Natural killer cell treated with Interleukin-12 subunit alpha and Interleukin-12 subunit beta and Interleukin-15 and Interleukin-18, amount 100 ng/mL, for 72 hours (primary cell): ENCODE data around the gene SPATA20. TPM values are rescaled to one million over a fixed set of nuclear protein-coding genes. Genes with fewer than 3 reads are reported as not detected.
A peak's percentile ranks its signal among the peaks of the same experiment; 100 is the strongest.

ENCODE experiments used
- ATAC-seq, 2 donors: fragments of 150-1000 bp; cut with Tn5 transposase in 1 of 2; sonication (Bioruptor Pico), chemical (Tn5 transposase) in 1 of 2; 2 replicates each; pipeline ENCODE4 v1.10.0; 2021
- DNase-seq: peaks from one replicate; pipeline ENCODE4 v3.0.0; 2022; ENCODE audit warnings: low spot score
- H3K27ac Mint-ChIP-seq, 2 donors: 1 replicate in 1 of 2; 2 replicates in 1 of 2; pipeline ENCODE4 v1.8.0; 2022; ENCODE audit warnings: mixed read lengths in 2 of 2, mild to moderate bottlenecking in 1 of 2, moderate library complexity in 1 of 2
- H3K27me3 Mint-ChIP-seq, 2 donors: 1 replicate in 1 of 2; 2 replicates in 1 of 2; pipeline ENCODE4 v1.8.0; 2022; ENCODE audit warnings: mixed read lengths in 2 of 2
- H3K36me3 Mint-ChIP-seq: one replicate; pipeline ENCODE4 v1.8.0; 2022; ENCODE audit warnings: mixed read lengths
- H3K4me1 Mint-ChIP-seq, 2 donors: 1 replicate in 1 of 2; 2 replicates in 1 of 2; pipeline ENCODE4 v1.8.0; 2022; ENCODE audit warnings: low read depth in 2 of 2, mixed read lengths in 2 of 2, mild to moderate bottlenecking in 1 of 2
- H3K4me3 Mint-ChIP-seq: one replicate; pipeline ENCODE4 v1.8.0; 2022; ENCODE audit warnings: mixed read lengths
- H3K9me3 Mint-ChIP-seq: 2 replicates; pipeline ENCODE4 v1.8.0; 2022; ENCODE audit warnings: mixed read lengths
- total RNA-seq, 2 donors: library from RNA; stranded (reverse); gene quantifications; one replicate each; pipeline ENCODE4 v1.2.3, GENCODE V29; 2022

The SPATA20 gene
- total RNA-seq, 2 donors from 2014 or later = 15.3 to 25.6 TPM

GRCh38 chr17:50588391-50589049, 41.5 kb downstream of the SPATA20 start:
- Mint-ChIP-seq H3K4me3 (no peak overlapping the region), H3K4me1 (no peaks in the 10 kb centered on the region), H3K27ac (no peak overlapping the region), H3K36me3 (no peaks in the 10 kb centered on the region), H3K27me3 (peaks cover 8 to 9% of the 10 kb centered on the region in 2 donors), H3K9me3 (no peaks in the 10 kb centered on the region)
- DNase-seq (no peak), ATAC-seq (no peak)

DNA sequence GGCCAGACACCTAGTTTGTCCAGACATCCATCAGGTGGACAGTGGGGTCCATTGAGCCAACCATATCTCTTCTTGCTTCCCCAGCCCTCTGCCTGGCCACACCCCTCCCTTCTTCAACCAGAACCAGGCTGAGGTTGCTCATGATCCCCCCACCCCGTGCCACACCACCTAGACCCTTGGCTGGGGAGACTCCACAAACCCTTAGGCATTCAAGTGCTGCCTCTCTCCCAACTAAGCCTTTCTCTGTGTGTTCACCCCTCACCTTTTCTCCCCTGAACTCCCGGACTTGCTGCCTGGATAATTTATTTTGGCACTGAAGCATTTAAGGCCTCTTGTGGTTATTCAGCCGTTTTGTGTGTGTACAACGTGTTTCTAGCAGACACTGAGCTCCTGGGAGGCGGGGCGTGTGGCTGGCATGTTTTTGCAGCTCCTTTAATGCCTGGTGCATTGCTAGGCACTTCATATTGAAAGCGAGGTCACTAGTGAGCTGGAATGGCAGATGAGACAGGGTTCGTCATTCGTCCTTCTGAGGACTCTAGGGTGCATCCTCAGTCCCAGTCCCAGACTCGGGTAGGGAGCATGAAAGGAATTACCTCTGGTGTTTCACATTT, 42.2 kb downstream of the SPATA20 start:
- Mint-ChIP-seq H3K27me3 (peaks cover 1 to 2% of the 10 kb centered on the region in 2 donors), H3K4me3 (no peak overlapping the region), H3K4me1 (no peaks in the 10 kb centered on the region), H3K9me3 (no peaks in the 10 kb centered on the region), H3K27ac (no peak overlapping the region), H3K36me3 (no peaks in the 10 kb centered on the region)
- no peak for DNase-seq
- no peak for ATAC-seq

- Mint-ChIP-seq H3K4me1 (no peaks in the 10 kb centered on the region), H3K27ac (no peak overlapping the region), H3K4me3 (no peak overlapping the region), H3K27me3 (no peaks in the 10 kb centered on the region), H3K9me3 (no peaks in the 10 kb centered on the region), H3K36me3 (no peaks in the 10 kb centered on the region)
- ATAC-seq = no peak
- no peak for DNase-seq
These were observed 44.2 kb downstream of the SPATA20 start for GRCh38 chr17:50590946-50591737.

DNA sequence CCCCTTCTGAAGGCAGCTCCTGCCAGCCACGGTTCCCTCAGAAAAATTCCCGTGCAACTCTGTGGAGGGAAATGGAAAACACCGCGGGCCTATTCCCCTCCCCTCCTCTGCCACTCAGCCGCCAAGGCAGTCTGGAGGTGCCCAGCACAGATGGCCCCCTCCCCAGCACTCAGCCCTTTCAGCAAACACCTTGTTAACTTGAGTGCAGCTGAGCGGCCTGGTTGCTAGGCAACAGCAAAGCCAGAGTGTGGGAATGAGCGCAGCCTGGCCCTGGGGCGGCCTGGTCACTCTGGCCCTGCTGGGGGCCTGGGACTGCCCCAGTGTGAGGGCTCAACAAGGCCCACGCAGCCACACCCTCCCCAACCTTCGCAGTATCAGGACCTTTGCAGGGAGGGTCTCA, 46.3 kb downstream of the SPATA20 start:
- no peaks in the 10 kb centered on the region for H3K9me3 Mint-ChIP-seq
- H3K4me3 Mint-ChIP-seq = no peak overlapping the region
- ATAC-seq (no peak), DNase-seq (no peak)
- no peaks in the 10 kb centered on the region for H3K36me3 Mint-ChIP-seq
- H3K27me3 Mint-ChIP-seq = no peaks in the 10 kb centered on the region
- H3K4me1 Mint-ChIP-seq = no peaks in the 10 kb centered on the region
- H3K27ac Mint-ChIP-seq = no peak overlapping the region

DNA sequence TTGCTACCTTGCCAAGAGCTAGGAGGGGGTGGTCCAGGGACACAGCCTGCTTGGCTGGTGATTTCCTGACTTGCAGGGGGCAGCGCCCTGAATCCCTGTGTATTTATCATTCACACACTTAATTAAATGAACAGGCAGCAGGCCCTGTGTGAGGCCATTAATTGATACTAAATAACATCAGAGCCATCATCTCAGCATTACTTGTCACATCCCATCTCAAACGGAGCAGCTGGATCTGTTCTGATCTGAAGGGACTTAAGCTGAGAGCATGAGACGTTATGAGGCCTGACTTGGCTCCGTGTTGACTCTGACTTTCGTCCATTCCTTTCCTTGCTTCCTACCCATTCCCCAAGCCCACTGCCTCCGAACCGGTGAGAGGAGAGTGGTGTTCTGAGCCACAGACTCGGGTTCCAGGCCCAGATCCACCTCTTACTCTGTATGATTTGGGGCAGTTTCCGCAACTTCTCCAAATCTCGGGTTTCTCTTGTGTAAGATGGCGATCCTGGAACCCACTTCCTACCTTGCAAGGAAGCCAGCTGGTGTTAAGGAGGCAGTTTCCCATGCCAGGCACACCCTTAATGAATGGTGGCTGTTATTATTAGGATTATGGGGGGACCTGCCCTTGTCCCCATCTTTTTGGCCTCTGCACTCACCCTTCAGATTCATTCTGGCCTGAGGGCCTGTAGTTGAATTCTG, 47.3 kb downstream of the SPATA20 start:
- H3K4me1 Mint-ChIP-seq = no peaks in the 10 kb centered on the region
- H3K9me3 Mint-ChIP-seq = no peaks in the 10 kb centered on the region
- H3K27ac Mint-ChIP-seq = no peak overlapping the region

DNA sequence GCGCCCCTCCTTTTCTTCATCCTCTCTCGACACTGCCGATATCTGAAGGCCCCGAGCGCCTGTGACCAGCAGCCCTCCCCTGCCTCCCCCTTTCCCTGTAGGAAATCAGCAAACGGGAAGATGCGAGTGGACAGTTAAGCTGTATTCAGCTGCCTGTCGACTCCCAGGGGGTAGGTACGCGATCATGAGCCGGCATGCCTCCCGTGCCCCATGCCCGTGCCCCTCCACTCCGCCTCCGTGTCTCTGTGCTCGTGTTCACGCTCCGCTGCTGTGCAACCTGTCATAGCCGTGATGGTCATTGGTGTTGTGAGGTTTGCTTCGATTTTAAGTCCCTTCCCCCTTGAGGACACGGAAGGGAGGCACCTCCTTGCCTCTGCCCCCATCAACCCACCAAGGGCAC, 47.9 kb downstream of the SPATA20 start:
- Mint-ChIP-seq H3K4me3 (no peak overlapping the region), H3K9me3 (no peaks in the 10 kb centered on the region)

More for the DNA sequence above, 47.3 kb downstream of the SPATA20 start:
- no peaks in the 10 kb centered on the region for H3K27me3 Mint-ChIP-seq
- ATAC-seq (no peak), DNase-seq (no peak)
- no peak overlapping the region for H3K4me3 Mint-ChIP-seq
- H3K36me3 Mint-ChIP-seq = no peaks in the 10 kb centered on the region

DNA sequence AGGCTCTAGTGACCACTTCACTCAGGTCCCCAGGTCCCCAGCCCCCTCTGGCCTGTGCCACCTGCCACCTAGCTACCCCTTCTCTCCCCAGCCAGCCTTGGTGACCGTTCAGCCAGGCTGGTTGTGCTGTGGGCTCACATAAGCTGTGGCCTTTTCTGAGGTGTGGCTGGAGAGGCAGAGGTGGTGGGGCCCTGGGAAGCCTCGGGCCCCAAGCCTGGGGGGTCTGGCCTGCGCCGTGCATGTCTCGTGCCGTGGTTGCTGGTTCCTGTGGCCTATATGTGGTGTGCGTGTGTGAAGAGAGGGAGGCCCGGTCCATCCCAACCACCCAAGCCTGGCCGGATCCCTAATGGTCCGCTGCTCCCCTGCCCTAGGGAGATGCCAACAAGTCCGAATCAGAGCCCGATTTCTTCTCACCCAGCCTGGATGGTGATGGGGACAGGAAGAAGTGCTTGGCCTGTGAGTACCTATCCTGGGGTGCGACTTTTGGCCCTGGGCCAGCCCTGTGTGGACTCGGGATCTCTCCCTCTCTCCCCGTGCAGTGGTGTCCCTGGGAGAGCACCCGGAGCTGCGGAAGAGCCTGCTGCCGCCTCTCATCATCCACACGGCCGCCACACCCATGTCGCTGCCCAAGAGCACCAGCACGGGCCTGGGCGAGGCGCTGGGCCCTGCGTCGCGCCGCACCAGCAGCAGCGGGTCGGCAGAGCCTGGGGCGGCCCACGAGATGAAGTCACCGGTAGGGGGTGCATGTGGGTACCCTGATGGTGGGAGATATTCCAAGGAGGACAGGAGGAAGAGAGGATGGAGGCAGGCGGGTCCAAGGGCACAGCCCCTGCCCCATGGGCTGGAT, 49.4 kb downstream of the SPATA20 start:
- Mint-ChIP-seq H3K4me3 (no peak overlapping the region), H3K36me3 (no peaks in the 10 kb centered on the region), H3K4me1 (no peaks in the 10 kb centered on the region), H3K9me3 (no peaks in the 10 kb centered on the region), H3K27ac (no peak overlapping the region), H3K27me3 (no peaks in the 10 kb centered on the region)
- DNase-seq = no peak
- peak in 1 of 2 donors; percentile 20 for ATAC-seq

More for the DNA sequence above, 47.9 kb downstream of the SPATA20 start:
- Mint-ChIP-seq H3K27ac (no peak overlapping the region), H3K36me3 (no peaks in the 10 kb centered on the region), H3K4me1 (no peaks in the 10 kb centered on the region), H3K27me3 (no peaks in the 10 kb centered on the region)
- ATAC-seq (no peak), DNase-seq (no peak)

DNA sequence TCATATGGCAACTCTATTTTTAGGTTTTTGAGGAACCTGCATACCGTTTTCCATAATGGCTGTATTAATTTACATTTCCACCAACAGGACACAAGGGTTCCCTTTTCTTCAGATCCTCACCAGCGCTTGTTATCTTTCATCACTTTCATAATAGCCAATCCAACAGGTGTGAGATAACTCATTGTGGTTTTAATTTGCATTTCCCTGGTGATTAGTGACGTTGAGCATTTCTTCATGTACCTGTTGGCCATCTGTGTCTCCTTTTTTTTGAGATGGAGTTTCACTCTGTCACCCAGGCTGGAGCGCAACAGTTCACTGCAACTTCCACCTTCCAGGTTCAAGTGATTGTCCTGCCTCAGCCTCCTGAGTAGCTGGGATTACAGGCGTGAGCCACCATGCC, 51.5 kb downstream of the SPATA20 start:
- Mint-ChIP-seq H3K9me3 (no peaks in the 10 kb centered on the region), H3K4me3 (no peak overlapping the region), H3K27me3 (peaks cover 5 to 10% of the 10 kb centered on the region in 2 donors), H3K27ac (no peak overlapping the region), H3K4me1 (no peaks in the 10 kb centered on the region), H3K36me3 (no peaks in the 10 kb centered on the region)
- no peak for DNase-seq
- ATAC-seq = no peak

DNA sequence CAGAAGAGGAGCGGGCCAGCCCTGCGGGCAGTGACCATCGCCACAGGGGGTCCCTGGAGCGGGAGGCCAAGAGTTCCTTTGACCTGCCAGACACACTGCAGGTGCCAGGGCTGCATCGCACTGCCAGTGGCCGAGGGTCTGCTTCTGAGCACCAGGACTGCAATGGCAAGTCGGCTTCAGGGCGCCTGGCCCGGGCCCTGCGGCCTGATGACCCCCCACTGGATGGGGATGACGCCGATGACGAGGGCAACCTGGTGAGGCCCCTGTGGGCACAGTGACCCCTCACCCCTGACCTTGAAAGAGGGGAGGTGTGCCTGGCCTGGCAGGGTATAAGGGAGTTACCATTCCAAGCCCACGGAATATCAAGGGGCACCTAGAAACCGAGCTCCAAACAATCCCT, 52.6 kb downstream of the SPATA20 start:
- Mint-ChIP-seq H3K27me3 (peaks cover 7 to 12% of the 10 kb centered on the region in 2 donors), H3K4me3 (no peak overlapping the region), H3K27ac (no peak overlapping the region), H3K36me3 (no peaks in the 10 kb centered on the region), H3K9me3 (no peaks in the 10 kb centered on the region), H3K4me1 (no peaks in the 10 kb centered on the region)
- no peak for DNase-seq
- ATAC-seq = no peak

DNA sequence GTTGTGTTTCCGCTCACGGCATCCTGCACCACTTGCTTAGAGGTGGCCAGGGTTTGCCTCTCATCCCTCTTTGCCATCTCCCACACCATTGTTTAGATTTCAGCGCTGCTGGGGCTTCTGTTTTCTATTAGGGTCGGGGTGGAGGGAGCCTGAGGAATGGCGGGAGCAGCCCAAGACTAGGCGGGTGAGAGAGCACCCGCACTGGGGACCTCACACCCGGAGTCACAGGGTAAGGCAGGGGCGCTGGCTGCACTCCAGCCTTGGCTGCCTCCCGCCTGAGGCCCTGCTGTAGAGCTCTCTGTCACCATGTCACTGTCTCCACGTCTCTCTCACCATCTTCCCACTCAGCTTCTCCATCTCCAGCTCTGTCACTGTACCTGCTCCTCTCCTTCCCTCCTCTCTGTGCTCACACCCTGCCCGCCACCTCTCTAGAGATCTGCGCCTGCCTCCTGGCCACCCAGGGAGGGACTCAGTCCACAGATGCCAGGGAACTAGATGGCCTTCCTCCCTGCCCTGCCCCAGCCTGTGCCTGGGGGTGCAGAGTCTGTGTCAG, 54.9 kb downstream of the SPATA20 start:
- H3K4me1 Mint-ChIP-seq = no peaks in the 10 kb centered on the region
- no peak for DNase-seq
- H3K27ac Mint-ChIP-seq = no peak overlapping the region
- no peak for ATAC-seq
- H3K9me3 Mint-ChIP-seq = no peaks in the 10 kb centered on the region
- H3K27me3 Mint-ChIP-seq = peaks cover 7 to 15% of the 10 kb centered on the region in 2 donors
- no peak overlapping the region for H3K4me3 Mint-ChIP-seq
- no peaks in the 10 kb centered on the region for H3K36me3 Mint-ChIP-seq

DNA sequence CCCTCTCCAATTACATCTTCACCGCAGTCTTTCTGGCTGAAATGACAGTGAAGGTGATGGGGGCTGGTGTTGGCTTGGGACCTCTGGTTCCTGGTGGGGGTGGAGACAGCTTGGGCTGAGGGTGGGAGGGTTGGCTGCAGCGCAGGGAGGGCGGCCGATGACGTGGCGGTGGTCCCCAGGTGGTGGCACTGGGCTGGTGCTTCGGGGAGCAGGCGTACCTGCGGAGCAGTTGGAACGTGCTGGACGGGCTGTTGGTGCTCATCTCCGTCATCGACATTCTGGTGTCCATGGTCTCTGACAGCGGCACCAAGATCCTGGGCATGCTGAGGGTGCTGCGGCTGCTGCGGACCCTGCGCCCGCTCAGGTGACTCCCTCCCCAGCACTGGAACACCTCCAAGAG, 55.9 kb downstream of the SPATA20 start:
- no peak for ATAC-seq
- no peak overlapping the region for H3K27ac Mint-ChIP-seq
- no peaks in the 10 kb centered on the region for H3K4me1 Mint-ChIP-seq
- H3K27me3 Mint-ChIP-seq = peaks cover 7 to 15% of the 10 kb centered on the region in 2 donors
- no peaks in the 10 kb centered on the region for H3K36me3 Mint-ChIP-seq
- DNase-seq = no peak
- no peak overlapping the region for H3K4me3 Mint-ChIP-seq
- H3K9me3 Mint-ChIP-seq = no peaks in the 10 kb centered on the region

DNA sequence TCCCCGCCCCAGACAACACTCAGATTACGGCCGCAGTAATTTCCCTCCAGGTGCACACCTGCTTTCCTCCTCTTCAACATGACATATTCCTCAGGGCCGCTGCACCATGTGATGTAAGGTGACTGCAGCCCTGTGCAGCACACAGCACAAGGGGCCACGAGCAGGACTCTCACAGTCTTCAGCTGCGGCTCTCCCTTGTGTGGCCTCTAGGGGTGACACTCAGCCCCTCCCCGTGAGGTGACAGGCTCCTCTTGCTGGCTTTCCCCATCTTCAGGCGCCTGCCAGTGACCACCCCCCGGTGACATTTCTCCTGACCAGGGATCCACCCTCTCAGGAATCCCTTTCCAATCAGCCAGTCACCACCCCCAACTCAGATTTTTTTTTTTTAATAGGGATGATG, 56.4 kb downstream of the SPATA20 start:
- H3K27me3 Mint-ChIP-seq = peaks cover 7 to 15% of the 10 kb centered on the region in 2 donors
- no peak overlapping the region for H3K4me3 Mint-ChIP-seq
- no peaks in the 10 kb centered on the region for H3K9me3 Mint-ChIP-seq
- no peak for ATAC-seq
- no peaks in the 10 kb centered on the region for H3K36me3 Mint-ChIP-seq
- no peak overlapping the region for H3K27ac Mint-ChIP-seq
- DNase-seq = no peak
- no peaks in the 10 kb centered on the region for H3K4me1 Mint-ChIP-seq

DNA sequence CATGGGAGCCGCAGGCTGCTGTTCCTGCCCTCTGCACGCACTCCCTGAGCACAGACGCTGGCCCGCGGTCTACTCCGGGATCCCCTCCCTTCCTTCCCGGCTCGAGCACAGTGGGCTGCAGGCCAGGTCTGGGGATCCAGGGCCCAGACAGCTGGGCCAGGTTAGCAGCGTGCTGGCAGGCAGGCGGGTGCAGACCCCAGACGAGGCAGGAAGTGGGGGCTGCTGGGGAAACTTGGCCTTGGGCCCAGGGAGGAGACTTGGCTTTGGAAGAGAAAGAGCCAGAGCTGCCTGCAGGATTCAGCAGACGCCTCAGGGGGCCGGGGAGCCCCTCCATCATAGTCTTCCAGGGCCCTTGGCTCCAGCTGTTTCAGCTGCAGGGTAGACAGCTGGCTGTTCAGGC, 57.5 kb downstream of the SPATA20 start:
- Mint-ChIP-seq H3K27me3 (peaks cover 7 to 15% of the 10 kb centered on the region in 2 donors), H3K9me3 (no peaks in the 10 kb centered on the region), H3K27ac (no peak overlapping the region), H3K36me3 (no peaks in the 10 kb centered on the region), H3K4me1 (no peaks in the 10 kb centered on the region), H3K4me3 (no peak overlapping the region)
- ATAC-seq (no peak), DNase-seq (no peak)
